ENCODE measurements around the gene SLC9C2.
A peak's percentile ranks its signal among the peaks of the same experiment; 100 is the strongest.
"Not testable (repeated sequence)": the region's sequence is repeated elsewhere in the genome, so short reads cannot be mapped to it uniquely, and the experiment has no call there.

The SLC9C2 gene

GRCh38 chr1:173475564-173476196 is 127.2 kb downstream of the SLC9C2 start:
- DNase-seq (ENCODE audit: low read depth) = no peak
- peak overlapping the region; percentile 78 for H3K4me3 ChIP-seq (ENCODE audit: low read depth, low read length)
- in situ Hi-C loops (cut with HindIII; ENCODE audit: low sequenced_read_pairs) = no loop called here
- no peak for TF ChIP-seq CTCF (IDR thresholded peaks at IDR 0.05; ENCODE audit: low read depth, low read length, missing control alignments)

GRCh38 chr1:173474780-173475421 is 128.0 kb downstream of the SLC9C2 start:
- in situ Hi-C loops (cut with HindIII; ENCODE audit: low sequenced_read_pairs); DNase-seq (ENCODE audit: low read depth): not testable (repeated sequence)
- H3K4me3 ChIP-seq (ENCODE audit: low read depth, low read length) = peak overlapping the region; percentile 78

GRCh38 chr1:173474097-173474779 is 128.6 kb downstream of the SLC9C2 start:
- in situ Hi-C loops (cut with HindIII; ENCODE audit: low sequenced_read_pairs) = no loop called here
- TF ChIP-seq CTCF (IDR thresholded peaks at IDR 0.05; ENCODE audit: low read depth, low read length, missing control alignments) = no peak
- H3K4me3 ChIP-seq (ENCODE audit: low read depth, low read length) = no peak overlapping the region
- DNase-seq (ENCODE audit: low read depth) = no peak

GRCh38 chr1:173473599-173474011 is 129.3 kb downstream of the SLC9C2 start:
- no peak for DNase-seq (ENCODE audit: low read depth)
- H3K4me3 ChIP-seq (ENCODE audit: low read depth, low read length) = no peak overlapping the region
- in situ Hi-C loops (cut with HindIII; ENCODE audit: low sequenced_read_pairs) = no loop called here
- no peak for TF ChIP-seq CTCF (IDR thresholded peaks at IDR 0.05; ENCODE audit: low read depth, low read length, missing control alignments)

DNA sequence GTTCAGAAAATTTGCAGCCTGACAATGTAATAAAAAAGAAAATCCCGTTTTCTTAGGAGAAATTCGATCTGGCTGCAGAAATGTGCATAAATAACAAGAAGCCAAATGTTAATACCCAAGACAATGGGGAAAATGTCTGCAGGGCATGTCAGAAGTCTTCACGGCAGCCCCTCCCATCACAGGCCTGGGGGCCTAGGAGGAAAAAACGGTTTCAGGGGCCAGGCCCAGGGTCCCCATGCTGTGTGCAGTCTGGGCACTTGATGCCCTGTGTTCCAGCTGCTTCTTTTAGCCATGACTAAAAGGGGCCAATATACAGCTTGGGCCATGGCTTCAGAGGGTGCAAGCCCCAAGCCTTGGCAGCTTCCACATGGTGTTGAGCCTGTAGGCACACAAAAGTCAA is 132.3 kb downstream of the SLC9C2 start:
- in situ Hi-C loops (cut with HindIII; ENCODE audit: low sequenced_read_pairs) = no loop called here
- TF ChIP-seq CTCF (IDR thresholded peaks at IDR 0.05; ENCODE audit: low read depth, low read length, missing control alignments) = no peak
- no peak overlapping the region for H3K4me3 ChIP-seq (ENCODE audit: low read depth, low read length)
- no peak for DNase-seq (ENCODE audit: low read depth)

GRCh38 chr1:173469656-173470055 is 133.2 kb downstream of the SLC9C2 start:
- no peak overlapping the region for H3K4me3 ChIP-seq (ENCODE audit: low read depth, low read length)
- in situ Hi-C loops (cut with HindIII; ENCODE audit: low sequenced_read_pairs) = no loop called here
- TF ChIP-seq CTCF (IDR thresholded peaks at IDR 0.05; ENCODE audit: low read depth, low read length, missing control alignments) = no peak
- no peak for DNase-seq (ENCODE audit: low read depth)

DNA sequence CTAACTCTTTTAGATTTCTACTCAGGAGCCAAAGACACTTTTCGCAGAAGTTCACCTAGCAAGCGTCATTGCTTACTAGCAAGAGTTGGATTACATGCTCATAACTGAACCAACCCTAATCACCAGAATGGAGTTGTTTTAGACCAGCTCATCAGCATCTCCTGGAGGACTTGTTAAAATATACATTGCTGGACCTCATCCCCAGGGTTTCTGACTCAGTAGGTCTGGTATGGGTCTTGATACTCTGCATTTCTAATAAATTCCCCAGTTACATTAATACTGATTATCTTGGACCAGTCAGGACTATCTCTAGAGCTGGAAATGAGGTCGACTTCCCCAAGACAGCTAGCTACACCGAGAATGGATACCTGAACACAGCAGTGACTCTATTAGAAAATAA is 135.4 kb downstream of the SLC9C2 start:
- no peak for DNase-seq (ENCODE audit: low read depth)
- H3K4me3 ChIP-seq (ENCODE audit: low read depth, low read length) = no peak overlapping the region
- TF ChIP-seq CTCF (IDR thresholded peaks at IDR 0.05; ENCODE audit: low read depth, low read length, missing control alignments) = no peak
- in situ Hi-C loops (cut with HindIII; ENCODE audit: low sequenced_read_pairs) = no loop called here

- DNase-seq (ENCODE audit: low read depth) = not testable (repeated sequence)
These were observed 138.7 kb downstream of the SLC9C2 start for GRCh38 chr1:173464185-173464584.

GRCh38 chr1:173462666-173463065 is 140.2 kb downstream of the SLC9C2 start:
- in situ Hi-C loops (cut with HindIII; ENCODE audit: low sequenced_read_pairs); H3K4me3 ChIP-seq (ENCODE audit: low read depth, low read length); DNase-seq (ENCODE audit: low read depth): not testable (repeated sequence)

More at GRCh38 chr1:173464185-173464584, 138.7 kb downstream of the SLC9C2 start:
- H3K4me3 ChIP-seq (ENCODE audit: low read depth, low read length); in situ Hi-C loops (cut with HindIII; ENCODE audit: low sequenced_read_pairs): not testable (repeated sequence)

Measured in astrocyte of the cerebellum (primary cell).